Fibroblast of lung (primary cell): ENCODE data around the gene NKG7. TPM values are rescaled to one million over a fixed set of nuclear protein-coding genes. Genes with fewer than 3 reads are reported as not detected.

Source experiments
- DNase-seq, 2 donors: peaks; one replicate each; pipeline versions ENCODE4 v3.0.0 to v3.0.0-alpha.2; 2010; ENCODE audit warnings: low read depth in 2 of 2
- H2AFZ ChIP-seq: 2 replicates; pipeline ENCODE4 v1.5.1; 2012; ENCODE audit warnings: low read length, control low read depth, inconsistent platforms
- H3K27ac ChIP-seq: 2 replicates; pipeline ENCODE4 v1.5.1; 2011; ENCODE audit warnings: low read length, control low read depth; ENCODE audit not compliant: insufficient read depth
- H3K27me3 ChIP-seq: 2 replicates; pipeline ENCODE4 v1.5.1; 2011; ENCODE audit warnings: mild to moderate bottlenecking, low read length; ENCODE audit not compliant: control insufficient read depth, insufficient read depth
- H3K36me3 ChIP-seq: 2 replicates; pipeline ENCODE4 v1.5.1; 2011; ENCODE audit warnings: low read length; ENCODE audit not compliant: control insufficient read depth, insufficient read depth
- H3K4me1 ChIP-seq: 2 replicates; pipeline ENCODE4 v1.5.1; 2011; ENCODE audit warnings: low read length; ENCODE audit not compliant: control insufficient read depth, insufficient read depth; ENCODE audit errors: extremely low read depth
- H3K4me2 ChIP-seq: 2 replicates; pipeline ENCODE4 v1.5.1; 2011; ENCODE audit warnings: low read length, control low read depth; ENCODE audit not compliant: insufficient read depth; ENCODE audit errors: extremely low read depth
- H3K4me3 ChIP-seq, 4 experiments: fragments of 200-600 bp in 1 of 4; sonication (generic) in 1 of 4; replicated peaks in 1 of 4; 2 replicates each; pipeline ENCODE4 v1.5.1; 2011 to 2016; ENCODE audit warnings: low read length in 4 of 4, low read depth in 3 of 4, mild to moderate bottlenecking in 3 of 4, control low read depth in 2 of 4, inconsistent platforms in 1 of 4, mixed read lengths in 1 of 4; ENCODE audit not compliant: insufficient read depth in 1 of 4; ENCODE audit errors: control extremely low read depth in 1 of 4
- H3K79me2 ChIP-seq: 2 replicates; pipeline ENCODE4 v1.5.1; 2012; ENCODE audit warnings: mild to moderate bottlenecking, low read length, inconsistent platforms; ENCODE audit not compliant: control insufficient read depth, insufficient read depth
- H3K9ac ChIP-seq: 2 replicates; pipeline ENCODE4 v1.5.1; 2011; ENCODE audit warnings: mild to moderate bottlenecking, low read length, control low read depth; ENCODE audit not compliant: insufficient read depth
- H3K9me3 ChIP-seq: 2 replicates; pipeline ENCODE4 v1.5.1; 2012; ENCODE audit warnings: low read depth, low read length; ENCODE audit not compliant: control insufficient read depth, insufficient read depth
- H4K20me1 ChIP-seq: 2 replicates; pipeline ENCODE4 v1.5.1; 2011; ENCODE audit warnings: low read length; ENCODE audit not compliant: control insufficient read depth, insufficient read depth; ENCODE audit errors: extremely low read depth
- EZH2 ChIP-seq: IDR thresholded peaks from 2 replicates; pipeline ENCODE4 v1.5.1; 2012; ENCODE audit warnings: low read length, control low read depth, mild to moderate bottlenecking; ENCODE audit errors: missing control alignments
- polyA plus RNA-seq, 2 donors: library from polyadenylated mRNA; depleted of rRNA in 1 of 2; stranded (reverse) in 1 of 2; unstranded in 1 of 2; fragments of >200 nt; gene quantifications; 2 replicates each; pipeline ENCODE4 v1.2.1, GENCODE V29; 2011 to 2012; ENCODE audit warnings: missing spikeins in 1 of 2
- total RNA-seq: library from RNA; depleted of rRNA; stranded (reverse); fragments of >200 nt; gene quantifications from 2 replicates; pipeline ENCODE4 v1.2.1, GENCODE V29; 2014
- TF ChIP-seq, protein P1 (sequence below), 2 donors: IDR thresholded peaks in 1 of 2; conservative IDR thresholded peaks in 1 of 2; 1 replicate in 1 of 2; 2 replicates in 1 of 2; pipeline ENCODE4 v1.5.1; 2011 to 2012; ENCODE audit warnings: low read length in 2 of 2, control low read depth in 1 of 2, inconsistent platforms in 1 of 2, low read depth in 1 of 2, mild to moderate bottlenecking in 1 of 2

The NKG7 gene
- total and polyA plus RNA-seq, 2 donors (not counting 1 experiment from before 2014, with no cell fraction given), result not detected

DNA sequence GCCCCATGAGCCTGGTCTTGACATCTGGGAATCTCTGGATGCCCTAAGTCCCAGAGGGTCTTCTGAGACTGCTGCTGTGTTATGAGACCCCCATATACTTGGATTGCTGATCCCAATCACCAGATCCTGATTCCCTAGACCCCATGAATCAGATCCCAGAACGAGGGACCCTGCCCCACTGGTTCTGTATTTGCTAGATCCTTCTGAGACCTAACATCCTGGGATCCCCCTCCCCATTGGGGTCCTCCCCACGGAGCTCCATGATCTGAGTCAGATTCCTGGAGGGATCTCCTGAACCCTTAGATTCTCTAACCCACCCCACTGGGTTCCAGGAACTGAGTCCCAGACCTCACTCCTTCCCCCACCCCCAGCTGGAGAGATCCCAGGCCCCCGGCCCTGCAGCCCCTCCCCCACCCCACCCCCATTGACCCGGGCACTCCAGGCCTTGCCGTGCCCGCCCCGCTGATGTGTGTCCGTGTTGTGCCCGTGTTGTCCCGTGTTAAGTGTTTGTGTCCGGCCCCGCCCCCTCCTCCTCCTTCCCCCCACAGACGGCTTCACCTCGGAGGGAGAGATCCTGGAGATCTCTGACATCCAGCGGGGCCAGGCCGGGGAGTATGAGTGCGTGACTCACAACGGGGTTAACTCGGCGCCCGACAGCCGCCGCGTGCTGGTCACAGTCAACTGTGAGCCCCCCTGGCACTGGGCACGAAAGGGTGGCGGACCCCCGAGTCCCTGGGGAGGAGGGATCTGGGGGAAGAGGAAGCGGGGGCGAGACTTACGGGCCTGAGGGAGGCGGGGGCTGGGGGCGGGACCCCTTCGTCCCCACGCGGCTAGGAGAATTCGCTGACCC lies 46.0 kb downstream of the NKG7 start:
- no peak overlapping the region for H3K27ac ChIP-seq
- TF ChIP-seq, protein P1, sequence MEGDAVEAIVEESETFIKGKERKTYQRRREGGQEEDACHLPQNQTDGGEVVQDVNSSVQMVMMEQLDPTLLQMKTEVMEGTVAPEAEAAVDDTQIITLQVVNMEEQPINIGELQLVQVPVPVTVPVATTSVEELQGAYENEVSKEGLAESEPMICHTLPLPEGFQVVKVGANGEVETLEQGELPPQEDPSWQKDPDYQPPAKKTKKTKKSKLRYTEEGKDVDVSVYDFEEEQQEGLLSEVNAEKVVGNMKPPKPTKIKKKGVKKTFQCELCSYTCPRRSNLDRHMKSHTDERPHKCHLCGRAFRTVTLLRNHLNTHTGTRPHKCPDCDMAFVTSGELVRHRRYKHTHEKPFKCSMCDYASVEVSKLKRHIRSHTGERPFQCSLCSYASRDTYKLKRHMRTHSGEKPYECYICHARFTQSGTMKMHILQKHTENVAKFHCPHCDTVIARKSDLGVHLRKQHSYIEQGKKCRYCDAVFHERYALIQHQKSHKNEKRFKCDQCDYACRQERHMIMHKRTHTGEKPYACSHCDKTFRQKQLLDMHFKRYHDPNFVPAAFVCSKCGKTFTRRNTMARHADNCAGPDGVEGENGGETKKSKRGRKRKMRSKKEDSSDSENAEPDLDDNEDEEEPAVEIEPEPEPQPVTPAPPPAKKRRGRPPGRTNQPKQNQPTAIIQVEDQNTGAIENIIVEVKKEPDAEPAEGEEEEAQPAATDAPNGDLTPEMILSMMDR (conservative IDR thresholded peaks at IDR 0.05 in 1 of 2, IDR thresholded peaks at IDR 0.05 in 1 of 2; ENCODE audit: low read depth in 1 of 2, low read length in 2 of 2), result no peak
- no peak for TF ChIP-seq EZH2
- DNase-seq, result no peak
- H3K9me3 ChIP-seq, result no peaks in the 10 kb centered on the region
- H3K36me3 ChIP-seq, result no peaks in the 10 kb centered on the region
- H2AFZ ChIP-seq, result no peak overlapping the region
- no peaks in the 10 kb centered on the region for H3K4me1 ChIP-seq
- H3K4me2 ChIP-seq, result no peak overlapping the region
- no peaks in the 10 kb centered on the region for H3K27me3 ChIP-seq
- H3K9ac ChIP-seq, result no peak overlapping the region
- no peak overlapping the region for H3K4me3 ChIP-seq
- no peaks in the 10 kb centered on the region for H3K79me2 ChIP-seq
- H4K20me1 ChIP-seq, result no peaks in the 10 kb centered on the region

DNA sequence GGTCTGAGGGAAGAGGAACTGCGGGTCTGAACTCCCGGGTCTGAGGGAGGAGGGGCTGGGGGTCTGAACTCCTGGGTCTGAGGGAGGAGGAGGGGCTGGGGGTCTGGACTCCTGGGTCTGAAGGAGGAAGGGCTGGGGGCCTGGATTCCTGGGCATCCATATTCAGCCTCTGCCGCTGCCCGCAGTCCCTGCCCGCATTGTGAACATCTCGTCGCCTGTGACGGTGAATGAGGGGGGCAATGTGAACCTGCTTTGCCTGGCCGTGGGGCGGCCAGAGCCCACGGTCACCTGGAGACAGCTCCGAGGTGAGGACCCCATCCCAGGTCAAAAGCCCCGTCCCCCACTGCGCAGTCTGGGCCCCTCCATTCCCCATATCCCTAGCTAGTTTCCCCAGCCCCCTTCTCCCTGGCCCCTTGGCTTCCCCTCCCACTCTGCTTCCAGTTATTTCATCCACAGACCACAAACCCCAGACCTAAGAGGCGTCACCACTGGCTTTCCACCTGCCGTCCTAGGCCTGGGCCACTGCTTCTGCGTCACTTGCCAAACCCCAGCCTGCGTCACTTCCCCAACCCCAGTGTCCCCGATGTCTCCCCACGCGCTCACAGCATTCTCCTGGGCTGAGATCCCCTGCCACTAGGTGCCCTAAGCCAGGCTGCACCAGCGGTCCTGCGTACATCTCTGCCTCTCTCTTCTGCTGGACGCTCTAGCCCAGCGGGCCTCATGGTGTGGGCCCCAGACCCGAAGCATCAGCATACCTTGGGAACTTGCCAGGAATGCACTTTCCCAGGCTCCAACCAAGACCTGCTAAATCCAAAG lies 47.1 kb downstream of the NKG7 start:
- Histone ChIP-seq H3K4me2 (no peak overlapping the region), H3K4me1 (no peaks in the 10 kb centered on the region), H3K9me3 (no peaks in the 10 kb centered on the region), H3K27ac (no peak overlapping the region), H4K20me1 (no peaks in the 10 kb centered on the region), H3K79me2 (no peaks in the 10 kb centered on the region), H3K27me3 (no peaks in the 10 kb centered on the region), H3K4me3 (no peak overlapping the region), H2AFZ (no peak overlapping the region), H3K36me3 (no peaks in the 10 kb centered on the region), H3K9ac (no peak overlapping the region)
- DNase-seq, result no peak
- no peak for TF ChIP-seq EZH2
- TF ChIP-seq, protein P1 (conservative IDR thresholded peaks at IDR 0.05 in 1 of 2, IDR thresholded peaks at IDR 0.05 in 1 of 2; ENCODE audit: low read depth in 1 of 2, low read length in 2 of 2), result no peak

DNA sequence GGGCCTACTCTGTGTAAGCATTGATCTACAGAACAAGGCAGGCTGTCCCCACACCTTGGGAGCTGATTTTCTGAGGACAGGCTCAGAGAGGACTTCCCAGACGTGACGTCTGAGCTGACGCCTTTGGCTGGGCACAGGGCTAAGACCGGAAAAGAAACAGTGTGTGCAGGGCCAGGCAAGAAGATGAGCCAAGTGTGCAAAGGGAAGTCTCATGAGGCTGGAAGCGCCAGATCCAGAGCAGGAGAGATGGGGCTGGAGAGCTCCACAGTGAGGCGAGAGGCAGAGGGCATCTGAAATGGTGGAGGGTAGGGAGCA lies 48.3 kb downstream of the NKG7 start:
- Histone ChIP-seq H3K79me2 (no peaks in the 10 kb centered on the region), H3K36me3 (no peaks in the 10 kb centered on the region), H3K27ac (no peak overlapping the region), H3K4me1 (no peaks in the 10 kb centered on the region), H3K9me3 (no peaks in the 10 kb centered on the region), H2AFZ (no peak overlapping the region), H3K4me2 (no peak overlapping the region), H3K27me3 (no peaks in the 10 kb centered on the region), H3K9ac (no peak overlapping the region), H4K20me1 (no peaks in the 10 kb centered on the region), H3K4me3 (no peak overlapping the region)
- TF ChIP-seq, protein P1 (conservative IDR thresholded peaks at IDR 0.05 in 1 of 2, IDR thresholded peaks at IDR 0.05 in 1 of 2; ENCODE audit: low read depth in 1 of 2, low read length in 2 of 2), result no peak
- no peak for TF ChIP-seq EZH2
- DNase-seq, result no peak
